ENCODE data around the gene POU6F2.

POU6F2 gene

DNA sequence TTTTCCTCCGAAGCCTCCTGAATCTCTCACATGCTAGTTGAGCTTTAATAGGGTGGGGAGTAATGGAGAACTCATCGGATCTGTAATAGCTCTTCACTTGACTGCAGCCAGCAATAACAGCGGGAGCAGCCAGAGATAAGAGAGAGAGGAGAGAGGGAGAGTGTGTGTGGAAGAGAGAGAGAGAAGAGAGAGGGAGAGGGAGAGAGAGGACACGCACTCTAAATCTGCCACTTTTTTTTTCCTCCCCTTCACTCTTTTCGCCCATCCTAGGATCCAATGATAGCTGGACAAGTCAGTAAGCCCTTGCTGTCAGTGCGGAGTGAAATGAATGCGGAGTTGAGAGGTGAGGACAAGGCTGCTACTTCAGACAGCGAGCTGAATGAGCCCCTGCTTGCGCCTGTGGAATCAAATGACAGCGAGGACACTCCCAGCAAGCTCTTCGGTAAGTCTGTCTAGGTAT lies 107.9 kb downstream of the POU6F2 start (continued):
- TF ChIP-seq ZBTB17 (tag by site-specific recombination; IDR thresholded peaks at IDR 0.05) (peak; percentile 92), IKZF3 (tag by site-specific recombination; IDR thresholded peaks at IDR 0.05) (0 out of 2 replicates have a peak, but pooled peaks have one; percentile 44), ZSCAN16 (tag by site-specific recombination; IDR thresholded peaks at IDR 0.05) (no peak), ZNF561 (tag by site-specific recombination; IDR thresholded peaks at IDR 0.05; ENCODE audit: borderline replicate concordance) (0 out of 2 replicates have a peak, but pooled peaks have one; percentile 59), ZNF10 (tag by site-specific recombination; IDR thresholded peaks at IDR 0.05) (0 out of 2 replicates have a peak, but pooled peaks have one; percentile 35), ZNF777 (tag by site-specific recombination; IDR thresholded peaks at IDR 0.05; ENCODE audit: borderline replicate concordance) (no peak), ZNF391 (tag by site-specific recombination; IDR thresholded peaks at IDR 0.05; ENCODE audit: borderline replicate concordance, low read depth) (no peak), ZBTB1 (tag by site-specific recombination; IDR thresholded peaks at IDR 0.05) (no peak), ZNF146 (tag by site-specific recombination; IDR thresholded peaks at IDR 0.05) (no peak), SP2 (tag by site-specific recombination; IDR thresholded peaks at IDR 0.05) (no peak), ZNF37A (tag by site-specific recombination; IDR thresholded peaks at IDR 0.05) (no peak), ZFP3 (tag by site-specific recombination; IDR thresholded peaks at IDR 0.05; ENCODE audit: low read depth) (no peak), OSR2 (tag by site-specific recombination; IDR thresholded peaks at IDR 0.05) (peak; percentile 61), KLF16 (tag by site-specific recombination; IDR thresholded peaks at IDR 0.05) (0 out of 2 replicates have a peak, but pooled peaks have one; percentile 32), ZNF600 (tag by site-specific recombination; IDR thresholded peaks at IDR 0.05) (0 out of 2 replicates have a peak, but pooled peaks have one; percentile 51), MYNN (tag by site-specific recombination; IDR thresholded peaks at IDR 0.05; ENCODE audit: borderline replicate concordance) (no peak), ZNF214 (tag by site-specific recombination; IDR thresholded peaks at IDR 0.05; ENCODE audit: borderline replicate concordance) (no peak), ZNF394 (tag by site-specific recombination; IDR thresholded peaks at IDR 0.05; ENCODE audit: borderline replicate concordance) (peak; percentile 54; the same call in 1 of the 2 replicates), ZNF544 (tag by site-specific recombination; IDR thresholded peaks at IDR 0.05) (no peak)
- TF ChIP-seq, protein P1, sequence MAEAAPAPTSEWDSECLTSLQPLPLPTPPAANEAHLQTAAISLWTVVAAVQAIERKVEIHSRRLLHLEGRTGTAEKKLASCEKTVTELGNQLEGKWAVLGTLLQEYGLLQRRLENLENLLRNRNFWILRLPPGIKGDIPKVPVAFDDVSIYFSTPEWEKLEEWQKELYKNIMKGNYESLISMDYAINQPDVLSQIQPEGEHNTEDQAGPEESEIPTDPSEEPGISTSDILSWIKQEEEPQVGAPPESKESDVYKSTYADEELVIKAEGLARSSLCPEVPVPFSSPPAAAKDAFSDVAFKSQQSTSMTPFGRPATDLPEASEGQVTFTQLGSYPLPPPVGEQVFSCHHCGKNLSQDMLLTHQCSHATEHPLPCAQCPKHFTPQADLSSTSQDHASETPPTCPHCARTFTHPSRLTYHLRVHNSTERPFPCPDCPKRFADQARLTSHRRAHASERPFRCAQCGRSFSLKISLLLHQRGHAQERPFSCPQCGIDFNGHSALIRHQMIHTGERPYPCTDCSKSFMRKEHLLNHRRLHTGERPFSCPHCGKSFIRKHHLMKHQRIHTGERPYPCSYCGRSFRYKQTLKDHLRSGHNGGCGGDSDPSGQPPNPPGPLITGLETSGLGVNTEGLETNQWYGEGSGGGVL (tag by site-specific recombination; IDR thresholded peaks at IDR 0.05) = peak; percentile 93
- TF ChIP-seq, protein P2, sequence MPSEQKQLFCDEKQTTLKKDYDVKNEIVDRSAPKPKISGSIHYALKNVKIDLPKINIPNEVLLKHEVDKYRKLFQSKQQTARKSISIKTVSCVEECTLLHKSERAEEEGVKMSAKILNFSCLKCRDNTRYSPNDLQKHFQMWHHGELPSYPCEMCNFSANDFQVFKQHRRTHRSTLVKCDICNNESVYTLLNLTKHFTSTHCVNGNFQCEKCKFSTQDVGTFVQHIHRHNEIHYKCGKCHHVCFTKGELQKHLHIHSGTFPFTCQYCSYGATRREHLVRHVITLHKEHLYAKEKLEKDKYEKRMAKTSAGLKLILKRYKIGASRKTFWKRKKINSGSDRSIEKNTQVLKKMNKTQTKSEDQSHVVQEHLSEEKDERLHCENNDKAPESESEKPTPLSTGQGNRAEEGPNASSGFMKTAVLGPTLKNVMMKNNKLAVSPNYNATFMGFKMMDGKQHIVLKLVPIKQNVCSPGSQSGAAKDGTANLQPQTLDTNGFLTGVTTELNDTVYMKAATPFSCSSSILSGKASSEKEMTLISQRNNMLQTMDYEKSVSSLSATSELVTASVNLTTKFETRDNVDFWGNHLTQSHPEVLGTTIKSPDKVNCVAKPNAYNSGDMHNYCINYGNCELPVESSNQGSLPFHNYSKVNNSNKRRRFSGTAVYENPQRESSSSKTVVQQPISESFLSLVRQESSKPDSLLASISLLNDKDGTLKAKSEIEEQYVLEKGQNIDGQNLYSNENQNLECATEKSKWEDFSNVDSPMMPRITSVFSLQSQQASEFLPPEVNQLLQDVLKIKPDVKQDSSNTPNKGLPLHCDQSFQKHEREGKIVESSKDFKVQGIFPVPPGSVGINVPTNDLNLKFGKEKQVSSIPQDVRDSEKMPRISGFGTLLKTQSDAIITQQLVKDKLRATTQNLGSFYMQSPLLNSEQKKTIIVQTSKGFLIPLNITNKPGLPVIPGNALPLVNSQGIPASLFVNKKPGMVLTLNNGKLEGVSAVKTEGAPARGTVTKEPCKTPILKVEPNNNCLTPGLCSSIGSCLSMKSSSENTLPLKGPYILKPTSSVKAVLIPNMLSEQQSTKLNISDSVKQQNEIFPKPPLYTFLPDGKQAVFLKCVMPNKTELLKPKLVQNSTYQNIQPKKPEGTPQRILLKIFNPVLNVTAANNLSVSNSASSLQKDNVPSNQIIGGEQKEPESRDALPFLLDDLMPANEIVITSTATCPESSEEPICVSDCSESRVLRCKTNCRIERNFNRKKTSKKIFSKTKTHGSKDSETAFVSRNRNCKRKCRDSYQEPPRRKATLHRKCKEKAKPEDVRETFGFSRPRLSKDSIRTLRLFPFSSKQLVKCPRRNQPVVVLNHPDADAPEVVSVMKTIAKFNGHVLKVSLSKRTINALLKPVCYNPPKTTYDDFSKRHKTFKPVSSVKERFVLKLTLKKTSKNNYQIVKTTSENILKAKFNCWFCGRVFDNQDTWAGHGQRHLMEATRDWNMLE (tag by site-specific recombination; conservative IDR thresholded peaks at IDR 0.05; ENCODE audit: low read depth) = no peak; the same call in 1 of the 2 replicates
- TF ChIP-seq, protein P3, sequence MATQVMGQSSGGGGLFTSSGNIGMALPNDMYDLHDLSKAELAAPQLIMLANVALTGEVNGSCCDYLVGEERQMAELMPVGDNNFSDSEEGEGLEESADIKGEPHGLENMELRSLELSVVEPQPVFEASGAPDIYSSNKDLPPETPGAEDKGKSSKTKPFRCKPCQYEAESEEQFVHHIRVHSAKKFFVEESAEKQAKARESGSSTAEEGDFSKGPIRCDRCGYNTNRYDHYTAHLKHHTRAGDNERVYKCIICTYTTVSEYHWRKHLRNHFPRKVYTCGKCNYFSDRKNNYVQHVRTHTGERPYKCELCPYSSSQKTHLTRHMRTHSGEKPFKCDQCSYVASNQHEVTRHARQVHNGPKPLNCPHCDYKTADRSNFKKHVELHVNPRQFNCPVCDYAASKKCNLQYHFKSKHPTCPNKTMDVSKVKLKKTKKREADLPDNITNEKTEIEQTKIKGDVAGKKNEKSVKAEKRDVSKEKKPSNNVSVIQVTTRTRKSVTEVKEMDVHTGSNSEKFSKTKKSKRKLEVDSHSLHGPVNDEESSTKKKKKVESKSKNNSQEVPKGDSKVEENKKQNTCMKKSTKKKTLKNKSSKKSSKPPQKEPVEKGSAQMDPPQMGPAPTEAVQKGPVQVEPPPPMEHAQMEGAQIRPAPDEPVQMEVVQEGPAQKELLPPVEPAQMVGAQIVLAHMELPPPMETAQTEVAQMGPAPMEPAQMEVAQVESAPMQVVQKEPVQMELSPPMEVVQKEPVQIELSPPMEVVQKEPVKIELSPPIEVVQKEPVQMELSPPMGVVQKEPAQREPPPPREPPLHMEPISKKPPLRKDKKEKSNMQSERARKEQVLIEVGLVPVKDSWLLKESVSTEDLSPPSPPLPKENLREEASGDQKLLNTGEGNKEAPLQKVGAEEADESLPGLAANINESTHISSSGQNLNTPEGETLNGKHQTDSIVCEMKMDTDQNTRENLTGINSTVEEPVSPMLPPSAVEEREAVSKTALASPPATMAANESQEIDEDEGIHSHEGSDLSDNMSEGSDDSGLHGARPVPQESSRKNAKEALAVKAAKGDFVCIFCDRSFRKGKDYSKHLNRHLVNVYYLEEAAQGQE (tag by site-specific recombination; IDR thresholded peaks at IDR 0.05) = 0 out of 2 replicates have a peak, but pooled peaks have one; percentile 30
- TF ChIP-seq, protein P4, sequence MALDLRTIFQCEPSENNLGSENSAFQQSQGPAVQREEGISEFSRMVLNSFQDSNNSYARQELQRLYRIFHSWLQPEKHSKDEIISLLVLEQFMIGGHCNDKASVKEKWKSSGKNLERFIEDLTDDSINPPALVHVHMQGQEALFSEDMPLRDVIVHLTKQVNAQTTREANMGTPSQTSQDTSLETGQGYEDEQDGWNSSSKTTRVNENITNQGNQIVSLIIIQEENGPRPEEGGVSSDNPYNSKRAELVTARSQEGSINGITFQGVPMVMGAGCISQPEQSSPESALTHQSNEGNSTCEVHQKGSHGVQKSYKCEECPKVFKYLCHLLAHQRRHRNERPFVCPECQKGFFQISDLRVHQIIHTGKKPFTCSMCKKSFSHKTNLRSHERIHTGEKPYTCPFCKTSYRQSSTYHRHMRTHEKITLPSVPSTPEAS (tag by site-specific recombination; IDR thresholded peaks at IDR 0.05) = no peak
- TF ChIP-seq, protein P5, sequence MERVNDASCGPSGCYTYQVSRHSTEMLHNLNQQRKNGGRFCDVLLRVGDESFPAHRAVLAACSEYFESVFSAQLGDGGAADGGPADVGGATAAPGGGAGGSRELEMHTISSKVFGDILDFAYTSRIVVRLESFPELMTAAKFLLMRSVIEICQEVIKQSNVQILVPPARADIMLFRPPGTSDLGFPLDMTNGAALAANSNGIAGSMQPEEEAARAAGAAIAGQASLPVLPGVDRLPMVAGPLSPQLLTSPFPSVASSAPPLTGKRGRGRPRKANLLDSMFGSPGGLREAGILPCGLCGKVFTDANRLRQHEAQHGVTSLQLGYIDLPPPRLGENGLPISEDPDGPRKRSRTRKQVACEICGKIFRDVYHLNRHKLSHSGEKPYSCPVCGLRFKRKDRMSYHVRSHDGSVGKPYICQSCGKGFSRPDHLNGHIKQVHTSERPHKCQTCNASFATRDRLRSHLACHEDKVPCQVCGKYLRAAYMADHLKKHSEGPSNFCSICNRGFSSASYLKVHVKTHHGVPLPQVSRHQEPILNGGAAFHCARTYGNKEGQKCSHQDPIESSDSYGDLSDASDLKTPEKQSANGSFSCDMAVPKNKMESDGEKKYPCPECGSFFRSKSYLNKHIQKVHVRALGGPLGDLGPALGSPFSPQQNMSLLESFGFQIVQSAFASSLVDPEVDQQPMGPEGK (tag by site-specific recombination; IDR thresholded peaks at IDR 0.05) = peak; percentile 66
- TF ChIP-seq, protein P6, sequence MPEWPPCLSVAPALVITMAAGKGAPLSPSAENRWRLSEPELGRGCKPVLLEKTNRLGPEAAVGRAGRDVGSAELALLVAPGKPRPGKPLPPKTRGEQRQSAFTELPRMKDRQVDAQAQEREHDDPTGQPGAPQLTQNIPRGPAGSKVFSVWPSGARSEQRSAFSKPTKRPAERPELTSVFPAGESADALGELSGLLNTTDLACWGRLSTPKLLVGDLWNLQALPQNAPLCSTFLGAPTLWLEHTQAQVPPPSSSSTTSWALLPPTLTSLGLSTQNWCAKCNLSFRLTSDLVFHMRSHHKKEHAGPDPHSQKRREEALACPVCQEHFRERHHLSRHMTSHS (tag by site-specific recombination; IDR thresholded peaks at IDR 0.05) = no peak

Data from HEK293 (cell line).